Measurements from ENCODE around the gene FBXW7.

FBXW7 gene

DNA sequence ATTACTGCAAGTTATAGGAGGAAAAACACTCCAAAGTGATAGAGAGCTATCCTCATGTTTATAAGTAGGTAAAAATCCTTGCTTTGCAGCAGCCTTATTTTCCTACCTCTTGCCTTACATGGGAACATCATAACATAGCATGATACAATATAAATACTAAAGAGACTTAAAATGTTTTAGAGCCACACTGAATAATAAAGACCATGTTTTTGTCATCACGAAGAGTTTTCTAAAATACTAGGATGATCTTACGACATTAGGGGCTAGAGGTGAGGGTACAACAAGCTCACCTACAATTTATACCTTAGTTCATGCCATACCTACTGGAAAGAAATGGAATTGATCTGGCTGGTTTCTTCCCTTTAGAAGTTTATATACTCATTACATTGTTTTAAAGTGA is 184.8 kb downstream of the FBXW7 start:
- TF ChIP-seq CEBPB (IDR thresholded peaks at IDR 0.05) (no peak), TAF1 (IDR thresholded peaks at IDR 0.05; ENCODE audit: low read depth) (no peak), ZBTB7A (IDR thresholded peaks at IDR 0.05; ENCODE audit: low read depth) (no peak), CREB1 (IDR thresholded peaks at IDR 0.05; ENCODE audit: low read depth) (no peak), NFIC (IDR thresholded peaks at IDR 0.05) (no peak)

DNA sequence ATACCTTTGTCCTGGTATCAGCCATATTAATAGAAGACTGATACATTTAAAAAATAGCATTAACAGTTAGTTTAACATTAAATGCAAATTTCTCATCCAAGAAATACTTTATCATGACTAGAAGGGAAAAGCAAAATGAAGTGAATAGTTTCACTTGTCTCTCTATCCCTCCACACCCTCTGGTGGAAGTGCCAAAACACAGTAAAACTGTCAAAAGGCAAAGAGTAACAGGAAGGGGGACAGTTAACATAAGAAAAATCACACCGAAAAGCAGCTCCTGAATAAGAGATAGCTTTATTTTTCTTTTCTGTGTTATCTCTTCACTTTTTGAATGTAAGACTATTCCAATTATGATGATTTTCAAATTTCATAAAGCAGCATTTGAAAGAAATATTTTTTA is 187.2 kb downstream of the FBXW7 start:
- TF ChIP-seq FOXM1 (IDR thresholded peaks at IDR 0.05; ENCODE audit: borderline replicate concordance, low read depth) (no peak), TAF1 (IDR thresholded peaks at IDR 0.05; ENCODE audit: low read depth) (no peak), CREB1 (IDR thresholded peaks at IDR 0.05; ENCODE audit: low read depth) (no peak), CEBPB (IDR thresholded peaks at IDR 0.05) (no peak), YY1 (IDR thresholded peaks at IDR 0.05; ENCODE audit: low read depth) (no peak), RAD21 (IDR thresholded peaks at IDR 0.05; ENCODE audit: low read depth) (no peak), TCF12 (IDR thresholded peaks at IDR 0.05; ENCODE audit: low read depth) (no peak), EGR1 (IDR thresholded peaks at IDR 0.05) (no peak), TEAD4 (IDR thresholded peaks at IDR 0.05) (no peak), ZBTB7A (IDR thresholded peaks at IDR 0.05; ENCODE audit: low read depth) (no peak)
- TF ChIP-seq, protein P1, sequence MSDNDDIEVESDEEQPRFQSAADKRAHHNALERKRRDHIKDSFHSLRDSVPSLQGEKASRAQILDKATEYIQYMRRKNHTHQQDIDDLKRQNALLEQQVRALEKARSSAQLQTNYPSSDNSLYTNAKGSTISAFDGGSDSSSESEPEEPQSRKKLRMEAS (IDR thresholded peaks at IDR 0.05) = no peak

DNA sequence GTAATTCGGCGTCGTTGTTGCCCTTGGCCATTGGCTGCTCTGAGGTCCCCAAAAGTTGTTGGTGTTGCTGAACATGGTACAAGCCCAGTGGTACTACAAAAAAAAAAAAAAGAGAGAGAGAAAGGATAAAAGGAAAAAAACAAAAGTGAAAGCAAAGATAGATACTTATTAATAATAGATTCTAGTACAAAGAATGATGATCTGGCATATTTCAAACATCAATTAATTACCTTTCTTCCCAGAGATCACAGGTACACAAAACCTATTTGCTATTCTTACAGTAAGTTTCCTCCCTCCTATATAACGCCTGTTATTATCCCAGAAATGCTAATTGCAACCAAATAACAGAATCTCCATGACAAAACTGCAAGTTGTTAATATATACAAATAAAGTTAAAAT is 188.9 kb downstream of the FBXW7 start:
- no peak for TF ChIP-seq TAF1 (IDR thresholded peaks at IDR 0.05; ENCODE audit: low read depth)
- no peak for TF ChIP-seq YY1 (IDR thresholded peaks at IDR 0.05; ENCODE audit: low read depth)
- no peak for TF ChIP-seq NFIC (IDR thresholded peaks at IDR 0.05)
- TF ChIP-seq, protein P2, sequence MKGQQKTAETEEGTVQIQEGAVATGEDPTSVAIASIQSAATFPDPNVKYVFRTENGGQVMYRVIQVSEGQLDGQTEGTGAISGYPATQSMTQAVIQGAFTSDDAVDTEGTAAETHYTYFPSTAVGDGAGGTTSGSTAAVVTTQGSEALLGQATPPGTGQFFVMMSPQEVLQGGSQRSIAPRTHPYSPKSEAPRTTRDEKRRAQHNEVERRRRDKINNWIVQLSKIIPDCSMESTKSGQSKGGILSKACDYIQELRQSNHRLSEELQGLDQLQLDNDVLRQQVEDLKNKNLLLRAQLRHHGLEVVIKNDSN (IDR thresholded peaks at IDR 0.05) = no peak
- no peak for TF ChIP-seq CREB1 (IDR thresholded peaks at IDR 0.05; ENCODE audit: low read depth)
- no peak for TF ChIP-seq RAD21 (IDR thresholded peaks at IDR 0.05; ENCODE audit: low read depth)
- TF ChIP-seq, protein P1 (IDR thresholded peaks at IDR 0.05) = no peak
- no peak for TF ChIP-seq EGR1 (IDR thresholded peaks at IDR 0.05)
- no peak for TF ChIP-seq TCF12 (IDR thresholded peaks at IDR 0.05; ENCODE audit: low read depth)
- no peak for TF ChIP-seq TEAD4 (IDR thresholded peaks at IDR 0.05)
- TF ChIP-seq ZBTB7A (IDR thresholded peaks at IDR 0.05; ENCODE audit: low read depth) = no peak
- TF ChIP-seq, protein P3, sequence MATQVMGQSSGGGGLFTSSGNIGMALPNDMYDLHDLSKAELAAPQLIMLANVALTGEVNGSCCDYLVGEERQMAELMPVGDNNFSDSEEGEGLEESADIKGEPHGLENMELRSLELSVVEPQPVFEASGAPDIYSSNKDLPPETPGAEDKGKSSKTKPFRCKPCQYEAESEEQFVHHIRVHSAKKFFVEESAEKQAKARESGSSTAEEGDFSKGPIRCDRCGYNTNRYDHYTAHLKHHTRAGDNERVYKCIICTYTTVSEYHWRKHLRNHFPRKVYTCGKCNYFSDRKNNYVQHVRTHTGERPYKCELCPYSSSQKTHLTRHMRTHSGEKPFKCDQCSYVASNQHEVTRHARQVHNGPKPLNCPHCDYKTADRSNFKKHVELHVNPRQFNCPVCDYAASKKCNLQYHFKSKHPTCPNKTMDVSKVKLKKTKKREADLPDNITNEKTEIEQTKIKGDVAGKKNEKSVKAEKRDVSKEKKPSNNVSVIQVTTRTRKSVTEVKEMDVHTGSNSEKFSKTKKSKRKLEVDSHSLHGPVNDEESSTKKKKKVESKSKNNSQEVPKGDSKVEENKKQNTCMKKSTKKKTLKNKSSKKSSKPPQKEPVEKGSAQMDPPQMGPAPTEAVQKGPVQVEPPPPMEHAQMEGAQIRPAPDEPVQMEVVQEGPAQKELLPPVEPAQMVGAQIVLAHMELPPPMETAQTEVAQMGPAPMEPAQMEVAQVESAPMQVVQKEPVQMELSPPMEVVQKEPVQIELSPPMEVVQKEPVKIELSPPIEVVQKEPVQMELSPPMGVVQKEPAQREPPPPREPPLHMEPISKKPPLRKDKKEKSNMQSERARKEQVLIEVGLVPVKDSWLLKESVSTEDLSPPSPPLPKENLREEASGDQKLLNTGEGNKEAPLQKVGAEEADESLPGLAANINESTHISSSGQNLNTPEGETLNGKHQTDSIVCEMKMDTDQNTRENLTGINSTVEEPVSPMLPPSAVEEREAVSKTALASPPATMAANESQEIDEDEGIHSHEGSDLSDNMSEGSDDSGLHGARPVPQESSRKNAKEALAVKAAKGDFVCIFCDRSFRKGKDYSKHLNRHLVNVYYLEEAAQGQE (IDR thresholded peaks at IDR 0.05; ENCODE audit: low read depth) = no peak
- TF ChIP-seq EP300 (IDR thresholded peaks at IDR 0.05; ENCODE audit: borderline replicate concordance) = no peak
- no peak for TF ChIP-seq CEBPB (IDR thresholded peaks at IDR 0.05)
- TF ChIP-seq FOXM1 (IDR thresholded peaks at IDR 0.05; ENCODE audit: borderline replicate concordance, low read depth) = no peak

DNA sequence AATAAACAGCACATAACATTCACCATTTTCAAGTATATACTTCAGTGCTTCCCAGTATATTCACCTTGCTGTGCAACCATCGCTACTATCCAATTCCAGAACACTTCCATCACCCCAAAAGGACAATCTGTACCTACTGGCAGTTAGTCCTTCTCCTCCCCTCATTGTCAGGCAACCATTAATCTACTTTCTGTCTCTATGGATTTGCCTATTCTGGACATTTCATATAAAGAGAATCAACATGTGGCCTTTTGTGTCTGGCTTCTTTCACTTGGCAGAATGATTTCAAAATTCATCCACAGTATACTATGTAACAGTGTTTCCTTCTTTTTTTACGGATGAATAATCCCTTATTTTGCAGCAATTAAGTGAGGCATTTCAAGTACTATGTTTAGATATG is 189.4 kb downstream of the FBXW7 start:
- TF ChIP-seq RAD21 (IDR thresholded peaks at IDR 0.05; ENCODE audit: low read depth) = no peak
- TF ChIP-seq, protein P1 (IDR thresholded peaks at IDR 0.05) = no peak
- TF ChIP-seq, protein P2 (IDR thresholded peaks at IDR 0.05) = no peak
- no peak for TF ChIP-seq ZBTB7A (IDR thresholded peaks at IDR 0.05; ENCODE audit: low read depth)
- no peak for TF ChIP-seq TEAD4 (IDR thresholded peaks at IDR 0.05)
- no peak for TF ChIP-seq CREB1 (IDR thresholded peaks at IDR 0.05; ENCODE audit: low read depth)
- no peak for TF ChIP-seq EP300 (IDR thresholded peaks at IDR 0.05; ENCODE audit: borderline replicate concordance)
- TF ChIP-seq CEBPB (IDR thresholded peaks at IDR 0.05) = no peak
- TF ChIP-seq, protein P3 (IDR thresholded peaks at IDR 0.05; ENCODE audit: low read depth) = no peak
- no peak for TF ChIP-seq NFIC (IDR thresholded peaks at IDR 0.05)
- TF ChIP-seq TCF12 (IDR thresholded peaks at IDR 0.05; ENCODE audit: low read depth) = no peak
- TF ChIP-seq TAF1 (IDR thresholded peaks at IDR 0.05; ENCODE audit: low read depth) = no peak
- TF ChIP-seq YY1 (IDR thresholded peaks at IDR 0.05; ENCODE audit: low read depth) = no peak

DNA sequence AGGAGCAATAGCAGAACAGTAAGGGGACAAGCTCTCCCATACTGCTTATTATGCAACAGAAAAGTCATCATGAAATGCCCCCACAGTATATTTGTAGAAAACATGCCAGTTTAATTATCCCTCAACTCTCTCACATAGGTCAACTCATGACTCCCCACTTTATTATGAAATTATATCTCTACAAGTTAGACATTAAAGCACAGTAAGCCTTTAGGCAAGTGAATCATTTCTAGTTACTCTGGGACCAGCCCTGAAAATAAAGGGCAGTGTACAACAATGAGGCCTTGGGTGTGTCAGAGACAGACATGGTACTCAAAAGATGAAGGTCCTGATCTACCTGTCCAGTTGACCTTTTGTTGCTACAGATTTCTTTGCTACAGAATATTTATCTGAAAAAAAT is 191.9 kb downstream of the FBXW7 start:
- TF ChIP-seq EP300 (IDR thresholded peaks at IDR 0.05; ENCODE audit: borderline replicate concordance) (no peak), FOXM1 (IDR thresholded peaks at IDR 0.05; ENCODE audit: borderline replicate concordance, low read depth) (no peak)
- TF ChIP-seq, protein P3 (IDR thresholded peaks at IDR 0.05; ENCODE audit: low read depth) = no peak
